ENCODE measurements around the gene EBF3. TPM values are rescaled to one million over a fixed set of nuclear protein-coding genes. Genes with fewer than 3 reads are reported as not detected.

EBF3 gene
- total RNA-seq, 1 experiment from 2014 or later = 0.22 TPM

DNA sequence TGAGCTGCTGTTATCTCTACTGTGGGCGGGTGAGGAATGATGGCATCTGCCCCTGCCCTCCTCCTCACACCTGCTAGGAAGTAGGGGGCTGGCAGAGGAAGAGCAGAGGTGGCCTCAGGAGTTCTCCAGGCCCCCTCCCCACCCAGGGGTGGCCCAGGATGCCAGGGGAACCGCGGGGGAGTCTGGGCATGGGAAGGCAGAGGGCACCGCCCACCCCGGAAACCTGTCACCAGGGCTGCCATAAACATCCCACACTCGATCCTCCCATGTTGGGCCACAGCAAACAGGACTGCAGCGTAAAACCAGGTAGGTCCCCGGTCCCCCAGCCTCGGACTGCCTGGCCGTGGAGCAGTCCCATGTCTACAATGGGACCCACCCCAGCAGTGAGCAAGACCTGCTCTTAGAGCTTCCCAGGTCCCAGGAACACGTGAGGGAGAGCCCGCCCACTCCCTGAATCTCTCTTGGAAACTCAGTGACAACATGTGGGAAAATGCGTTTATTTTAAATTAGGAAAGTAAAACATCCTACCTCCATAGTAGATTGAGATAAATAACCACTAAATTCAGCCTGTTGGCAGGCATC lies 23.4 kb downstream of the EBF3 start:
- Histone ChIP-seq H3K23ac (ENCODE audit: insufficient read length, low read depth, low read length) (no peak overlapping the region), H4K91ac (ENCODE audit: insufficient read length, low read depth, low read length) (no peak overlapping the region), H3K27ac (ENCODE audit: insufficient read length, low read depth, low read length) (no peak overlapping the region), H3K56ac (ENCODE audit: insufficient read length, low read depth, low read length) (no peak overlapping the region), H2BK12ac (ENCODE audit: insufficient read length, low read depth, low read length) (no peak overlapping the region), H4K5ac (ENCODE audit: insufficient read length, low read depth, low read length) (no peak overlapping the region), H3K79me2 (ENCODE audit: insufficient read depth, low read length) (no peaks in the 10 kb centered on the region), H3K9ac (ENCODE audit: extremely low read depth, insufficient read length, low read length) (no peak overlapping the region), H2AFZ (ENCODE audit: low read length) (no peak overlapping the region), H3T11ph (ENCODE audit: low read length) (no peak overlapping the region), H2BK20ac (ENCODE audit: low read depth, low read length, poor library complexity, severe bottlenecking) (no peak overlapping the region), H3K79me1 (ENCODE audit: insufficient read depth, low read depth, low read length, poor library complexity, severe bottlenecking) (no peaks in the 10 kb centered on the region), H2AK5ac (ENCODE audit: insufficient read length, low read length) (no peak overlapping the region), H2BK15ac (ENCODE audit: low read depth, low read length) (no peak overlapping the region), H3K18ac (ENCODE audit: insufficient read length, low read depth, low read length) (no peak overlapping the region), H3K4ac (ENCODE audit: low read depth, low read length) (no peak overlapping the region), H2BK5ac (ENCODE audit: insufficient read length, low read length) (no peak overlapping the region), H3K4me2 (ENCODE audit: insufficient read depth, insufficient read length, low read length) (no peak overlapping the region), H3K4me1 (ENCODE audit: insufficient read depth, low read length) (no peaks in the 10 kb centered on the region), H3K14ac (ENCODE audit: insufficient read depth, low read length) (no peak overlapping the region), H3K27me3 (ENCODE audit: insufficient read depth, low read length) (no peaks in the 10 kb centered on the region), H3K23me2 (ENCODE audit: insufficient read length, low read depth, low read length, poor library complexity, severe bottlenecking) (no peaks in the 10 kb centered on the region), H4K8ac (replicated peaks; ENCODE audit: insufficient read length, low read depth, low read length) (no peak overlapping the region), H4K20me1 (ENCODE audit: control insufficient read depth, insufficient read depth, insufficient read length) (no peaks in the 10 kb centered on the region), H2BK120ac (ENCODE audit: low read depth, low read length, poor library complexity, severe bottlenecking) (no peak overlapping the region), H3K9me3 (ENCODE audit: control insufficient read depth, low read depth, low read length) (no peaks in the 10 kb centered on the region)
- Mint-ChIP-seq H3K36me3 (ENCODE audit: insufficient read depth in 1 of 3, low read depth in 3 of 3) (no peaks in the 10 kb centered on the region), H3K9me3 (no peaks in the 10 kb centered on the region; a peak in 3 of 5 replicates), H3K4me1 (no peaks in the 10 kb centered on the region), H3K27me3 (ENCODE audit: low read depth) (peaks cover 9% of the 10 kb centered on the region), H3K27ac (no peak overlapping the region; a peak in 1 of 7 replicates), H3K4me3 (no peak overlapping the region)
- TF ChIP-seq, protein P1, sequence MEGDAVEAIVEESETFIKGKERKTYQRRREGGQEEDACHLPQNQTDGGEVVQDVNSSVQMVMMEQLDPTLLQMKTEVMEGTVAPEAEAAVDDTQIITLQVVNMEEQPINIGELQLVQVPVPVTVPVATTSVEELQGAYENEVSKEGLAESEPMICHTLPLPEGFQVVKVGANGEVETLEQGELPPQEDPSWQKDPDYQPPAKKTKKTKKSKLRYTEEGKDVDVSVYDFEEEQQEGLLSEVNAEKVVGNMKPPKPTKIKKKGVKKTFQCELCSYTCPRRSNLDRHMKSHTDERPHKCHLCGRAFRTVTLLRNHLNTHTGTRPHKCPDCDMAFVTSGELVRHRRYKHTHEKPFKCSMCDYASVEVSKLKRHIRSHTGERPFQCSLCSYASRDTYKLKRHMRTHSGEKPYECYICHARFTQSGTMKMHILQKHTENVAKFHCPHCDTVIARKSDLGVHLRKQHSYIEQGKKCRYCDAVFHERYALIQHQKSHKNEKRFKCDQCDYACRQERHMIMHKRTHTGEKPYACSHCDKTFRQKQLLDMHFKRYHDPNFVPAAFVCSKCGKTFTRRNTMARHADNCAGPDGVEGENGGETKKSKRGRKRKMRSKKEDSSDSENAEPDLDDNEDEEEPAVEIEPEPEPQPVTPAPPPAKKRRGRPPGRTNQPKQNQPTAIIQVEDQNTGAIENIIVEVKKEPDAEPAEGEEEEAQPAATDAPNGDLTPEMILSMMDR (conservative IDR thresholded peaks at IDR 0.05) = no peak
- no peak for DNase-seq
- WGBS (ENCODE audit: extremely low coverage, insufficient read length, low lambda C conversion rate) = no CpG with 5 or more reads among the region's 13 CpGs
